ENCODE measurements around the gene VPS29. TPM values are rescaled to one million over a fixed set of nuclear protein-coding genes. Genes with fewer than 3 reads are reported as not detected.
A peak's percentile ranks its signal among the peaks of the same experiment; 100 is the strongest.
"Not testable (repeated sequence)": the region's sequence is repeated elsewhere in the genome, so short reads cannot be mapped to it uniquely, and the experiment has no call there.

VPS29 gene
- total RNA-seq, 2 donors from 2014 or later = 92.0 to 109 TPM

DNA sequence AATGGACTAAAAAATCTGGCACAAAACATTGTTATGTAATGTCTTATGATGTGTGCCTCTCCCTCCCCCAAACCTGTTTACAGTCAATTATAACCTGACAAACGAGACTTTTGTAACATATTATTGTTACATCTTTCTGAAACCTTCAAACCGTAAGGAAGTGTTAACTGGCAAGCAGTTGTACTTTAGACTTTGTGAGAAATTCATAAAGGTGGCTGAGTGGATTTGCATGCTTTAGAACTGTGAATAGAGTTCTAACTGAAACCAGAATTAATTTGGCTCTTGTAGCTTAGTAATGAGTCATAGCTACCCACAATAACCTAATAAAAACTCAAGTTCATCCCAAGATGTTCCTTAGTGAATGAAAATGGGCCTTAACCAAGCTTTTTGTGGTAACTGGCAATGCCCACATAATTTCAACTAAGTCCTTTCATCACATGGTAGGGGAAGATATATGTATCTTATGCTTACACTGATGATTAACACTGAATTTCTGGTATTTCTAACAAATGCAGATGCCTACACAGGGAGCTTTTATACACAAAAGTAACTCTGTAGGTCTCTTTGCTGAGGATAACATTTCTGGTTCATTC, 29.9 kb upstream of the VPS29 start:
- intact Hi-C loops (cut with DNase I) = no loop called here
- ATAC-seq (peak in 1 of 2 donors; percentile 73), DNase-seq (no peak)

DNA sequence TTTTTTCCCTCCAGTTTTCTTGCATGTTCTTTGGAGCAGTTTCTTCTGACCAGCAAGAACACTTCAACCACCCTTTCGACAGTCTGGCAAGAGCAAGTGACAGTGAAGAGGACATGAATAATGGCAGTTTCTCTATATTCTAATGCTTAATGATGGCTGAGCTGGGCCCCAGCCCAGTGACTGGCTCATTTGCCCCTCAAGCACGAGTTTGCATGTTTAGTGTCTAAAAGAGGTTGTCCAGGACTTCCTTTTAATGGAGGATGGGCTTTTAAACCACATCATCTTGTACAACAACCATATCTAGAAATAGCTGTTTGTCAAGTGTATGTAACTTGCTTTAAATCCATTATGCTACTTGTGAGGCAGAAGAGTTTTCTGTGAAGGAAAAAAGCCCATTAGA, 28.6 kb upstream of the VPS29 start:
- DNase-seq (no peak), ATAC-seq (no peak)
- intact Hi-C loops (cut with DNase I) = no loop called here

DNA sequence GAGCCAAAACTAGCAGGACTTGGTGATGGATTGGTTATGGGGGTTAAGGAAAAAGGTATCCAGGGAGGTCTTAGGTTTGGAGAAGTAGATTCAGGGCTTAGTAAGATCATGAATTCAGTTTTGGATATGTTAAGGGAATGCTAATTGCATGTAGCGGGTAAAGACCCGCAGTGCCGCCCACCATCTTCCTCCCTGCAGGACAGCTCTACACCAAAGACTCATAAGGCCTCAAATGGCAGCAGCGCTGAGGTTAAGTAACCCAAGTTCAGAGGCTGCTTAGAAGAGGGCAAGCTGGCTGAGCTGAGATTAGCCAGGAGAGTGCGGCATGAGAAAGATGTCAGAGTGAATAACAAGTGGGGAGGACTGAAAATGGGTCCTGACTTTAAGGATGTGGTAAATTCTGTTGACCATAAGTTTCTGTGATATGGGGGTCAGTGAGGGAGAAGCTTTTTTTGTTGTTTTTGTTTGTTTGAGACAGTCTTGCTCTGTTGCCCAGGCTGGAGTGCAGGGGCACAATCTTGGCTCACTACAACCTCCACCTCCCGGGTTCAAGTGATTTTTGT, 26.4 kb upstream of the VPS29 start:
- intact Hi-C loops (cut with DNase I) = no loop called here
- no peak for ATAC-seq
- DNase-seq = no peak

GRCh38 chr12:110520876-110521712, 19.2 kb upstream of the VPS29 start:
- DNase-seq; intact Hi-C loops (cut with DNase I); ATAC-seq: not testable (repeated sequence)

DNA sequence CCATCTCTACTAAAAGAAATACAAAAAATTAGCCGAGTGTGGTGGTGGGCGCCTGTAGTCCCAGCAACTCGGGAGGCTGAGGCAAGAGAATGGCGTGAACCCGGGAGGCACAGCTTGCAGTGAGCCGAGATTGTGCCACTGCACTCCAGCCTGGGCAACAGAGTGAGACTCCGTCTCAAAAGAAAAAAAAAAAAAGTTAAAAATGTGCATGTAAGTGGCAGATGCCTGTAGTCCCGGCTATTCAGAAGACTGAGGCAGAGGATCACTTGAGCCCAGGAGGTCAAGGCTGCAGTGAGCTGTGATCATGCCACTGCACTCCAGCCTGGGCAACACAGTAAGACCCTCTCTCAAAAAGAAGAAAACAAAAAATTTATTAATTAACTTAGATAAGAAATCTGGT, 16.1 kb upstream of the VPS29 start:
- DNase-seq; intact Hi-C loops (cut with DNase I); ATAC-seq: not testable (repeated sequence)

DNA sequence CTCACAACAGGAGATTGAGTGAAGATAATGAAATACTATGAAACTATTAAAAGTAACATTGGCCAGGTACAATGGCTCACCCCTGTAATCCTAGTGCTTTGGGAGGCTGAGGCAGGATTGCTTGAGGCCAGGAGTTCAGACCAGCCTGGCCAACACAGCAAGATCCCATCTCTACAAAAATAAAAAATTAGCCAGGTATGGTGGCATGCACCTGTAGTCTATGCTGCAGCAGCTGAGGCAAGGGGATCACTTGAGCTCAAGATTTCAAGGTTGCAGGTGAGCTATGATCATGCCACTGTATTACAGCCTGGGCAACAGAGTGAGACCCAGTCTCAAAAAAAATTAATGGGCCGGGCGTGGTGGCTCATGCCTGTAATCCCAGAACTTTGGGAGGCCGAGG, 15.1 kb upstream of the VPS29 start:
- DNase-seq (no peak), ATAC-seq (no peak)
- intact Hi-C loops (cut with DNase I) = no loop called here

DNA sequence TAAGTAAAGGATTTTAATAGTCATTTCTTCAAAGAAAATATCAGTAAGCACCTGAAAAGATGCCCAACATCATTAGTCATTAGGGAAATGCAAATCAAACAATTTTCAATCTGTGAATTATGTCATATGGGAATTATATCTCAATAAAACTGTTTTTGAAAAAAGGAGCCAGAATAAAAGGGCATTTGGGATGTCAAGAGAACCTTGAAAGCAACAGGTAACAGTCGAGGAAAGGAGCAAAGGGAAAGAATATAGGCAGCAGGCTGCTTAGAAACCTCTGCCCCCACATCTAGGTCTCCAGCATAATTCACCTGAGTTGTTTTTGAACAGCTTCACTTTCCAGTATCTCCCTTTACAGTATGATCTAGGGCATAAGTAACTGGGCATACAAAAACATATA, 12.5 kb upstream of the VPS29 start:
- no peak for ATAC-seq
- DNase-seq = no peak
- intact Hi-C loops (cut with DNase I) = loop anchor here in 1 of 2 donors (5.0 kb wide), 1 partner anchor 88 kb away; no protein-coding TSS in a partner anchor

GRCh38 chr12:110513842-110514241, 11.9 kb upstream of the VPS29 start:
- intact Hi-C loops (cut with DNase I) = loop anchor here in 1 of 2 donors (5.0 kb wide), 1 partner anchor 88 kb away; no protein-coding TSS in a partner anchor
- ATAC-seq (no peak), DNase-seq (no peak)

DNA sequence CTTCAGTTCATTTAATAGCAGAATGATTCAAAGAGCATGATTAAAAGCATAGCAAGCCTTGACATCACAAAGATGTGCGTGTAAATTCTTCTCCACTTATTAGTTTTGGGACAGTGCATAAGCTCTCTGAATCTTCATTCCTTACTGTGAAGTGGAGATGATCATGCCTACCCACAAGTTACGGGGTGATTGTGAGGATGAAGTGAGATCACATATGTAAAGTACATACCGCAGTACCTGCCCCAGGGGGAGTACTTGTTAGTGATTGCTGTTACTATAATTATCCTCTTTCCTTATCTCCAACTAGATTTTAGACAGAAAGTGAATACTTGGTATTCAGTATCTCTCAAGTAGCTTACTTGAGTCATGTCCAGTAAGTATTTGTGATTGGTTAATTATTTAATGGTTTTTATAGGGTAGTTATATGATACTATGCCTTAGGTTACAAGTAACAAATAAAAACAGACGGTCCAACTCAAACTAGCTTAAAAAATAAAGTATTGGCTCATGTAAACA, 6.2 kb upstream of the VPS29 start:
- ATAC-seq (no peak), DNase-seq (no peak)
- intact Hi-C loops (cut with DNase I) = no loop called here

- intact Hi-C loops (cut with DNase I) = no loop called here
- no peak for DNase-seq
- ATAC-seq = no peak
These were observed 3.4 kb upstream of the VPS29 start for GRCh38 chr12:110505332-110505731.

DNA sequence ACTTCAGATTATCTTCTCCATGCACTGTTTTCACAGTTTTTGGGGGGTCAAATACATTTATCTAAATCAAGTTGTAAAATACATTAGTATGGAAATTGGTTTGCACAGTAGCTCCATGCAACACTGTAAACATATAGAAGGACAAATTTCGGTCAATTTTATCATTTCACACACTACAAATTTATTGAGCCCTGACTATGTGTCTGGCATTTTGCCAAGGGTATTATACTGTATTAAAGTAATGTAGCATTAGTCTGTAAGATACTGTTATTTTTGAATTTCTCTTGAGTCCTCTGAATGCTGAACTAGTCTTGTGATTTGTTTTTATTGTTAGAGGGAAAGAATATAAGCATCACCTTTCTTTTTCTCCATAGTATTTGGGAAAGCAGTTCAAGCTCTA, 1.5 kb upstream of the VPS29 start:
- intact Hi-C loops (cut with DNase I) = loop anchor here in 1 of 2 donors (5.0 kb wide), 1 partner anchor 384 kb away; no protein-coding TSS in a partner anchor
- DNase-seq (no peak), ATAC-seq (no peak)

DNA sequence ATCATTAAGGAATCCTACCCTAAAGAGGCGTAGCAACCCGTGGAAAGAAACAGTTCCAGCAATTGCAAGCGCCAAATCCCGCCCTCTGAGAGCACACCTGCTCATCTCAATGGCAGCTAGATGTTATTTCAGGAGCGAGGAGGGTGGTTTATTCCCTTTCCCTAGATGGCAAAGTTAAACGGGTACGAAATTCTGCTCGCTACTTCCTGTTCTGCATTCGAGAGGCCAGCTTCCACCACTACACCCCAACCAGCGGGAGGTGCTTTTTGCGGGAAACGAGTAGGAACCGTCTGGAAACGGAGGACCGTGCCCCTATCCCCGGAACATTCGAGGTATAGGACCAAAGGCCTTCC, 536 bp downstream of the VPS29 start:
- peak; percentile 38 for DNase-seq
- ATAC-seq = peak; percentile 24 to 55
- intact Hi-C loops (cut with DNase I) = loop anchor here in 1 of 2 donors (5.0 kb wide), 1 partner anchor 386 kb away; no protein-coding TSS in a partner anchor

DNA sequence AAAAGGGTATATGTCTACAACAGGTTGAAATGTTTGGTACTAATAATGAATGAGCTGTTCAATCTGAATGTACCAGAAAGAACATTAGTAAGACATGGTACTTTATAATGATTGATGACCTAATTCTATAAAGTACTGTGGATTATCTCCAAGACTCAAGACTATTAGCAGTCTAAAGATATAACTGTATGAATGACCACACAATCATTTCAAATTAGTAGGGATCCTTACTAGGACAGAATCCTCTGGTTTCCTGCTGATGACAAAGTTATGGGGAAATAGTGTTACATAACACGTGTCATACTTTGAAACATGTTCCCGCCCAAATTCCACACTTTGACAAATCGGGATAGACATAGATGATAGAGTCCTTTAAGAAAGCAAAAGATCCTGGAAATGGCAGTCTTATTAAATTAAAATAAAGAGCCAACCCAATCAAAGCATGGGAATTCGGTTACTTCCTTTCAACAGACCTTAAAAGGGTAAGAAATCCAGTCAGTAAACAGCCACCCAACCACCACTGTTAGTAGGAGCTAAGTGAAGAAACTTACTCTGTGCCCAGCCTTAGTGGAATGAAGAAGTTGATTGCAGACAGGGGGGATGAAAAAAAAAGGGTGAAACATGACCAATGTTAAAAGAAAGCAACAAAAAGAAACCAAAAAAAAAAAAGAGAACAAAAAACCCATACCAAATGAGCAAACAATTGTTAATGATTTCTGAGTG, 2.8 kb downstream of the VPS29 start:
- DNase-seq (no peak), ATAC-seq (no peak)
- intact Hi-C loops (cut with DNase I) = no loop called here

- no peak for ATAC-seq
- intact Hi-C loops (cut with DNase I) = no loop called here
These were observed 26.5 kb downstream of the VPS29 start for GRCh38 chr12:110475426-110475825.

GRCh38 chr12:110468214-110469048, 33.5 kb downstream of the VPS29 start, which contains the start of the genes FAM216A and GPN3:
Gene FAM216A, plus strand, starts transcription at chr12:110468845. Its CDS starts 31 bp downstream, at chr12:110468876.
Gene GPN3, minus strand, starts transcription at chr12:110468257. Its CDS starts 54 bp downstream, at chr12:110468203.
- DNase-seq = peak; percentile 96
- intact Hi-C loops (cut with DNase I) = no loop called here

More at GRCh38 chr12:110475426-110475825, 26.5 kb downstream of the VPS29 start:
- no peak for DNase-seq

GRCh38 chr12:110467847-110468213, 34.1 kb downstream of the VPS29 start:
- DNase-seq (no peak), ATAC-seq (no peak)
- intact Hi-C loops (cut with DNase I) = no loop called here

More at GRCh38 chr12:110468214-110469048, 33.5 kb downstream of the VPS29 start, which contains the start of the genes FAM216A and GPN3:
- peak; percentile 96 for ATAC-seq

DNA sequence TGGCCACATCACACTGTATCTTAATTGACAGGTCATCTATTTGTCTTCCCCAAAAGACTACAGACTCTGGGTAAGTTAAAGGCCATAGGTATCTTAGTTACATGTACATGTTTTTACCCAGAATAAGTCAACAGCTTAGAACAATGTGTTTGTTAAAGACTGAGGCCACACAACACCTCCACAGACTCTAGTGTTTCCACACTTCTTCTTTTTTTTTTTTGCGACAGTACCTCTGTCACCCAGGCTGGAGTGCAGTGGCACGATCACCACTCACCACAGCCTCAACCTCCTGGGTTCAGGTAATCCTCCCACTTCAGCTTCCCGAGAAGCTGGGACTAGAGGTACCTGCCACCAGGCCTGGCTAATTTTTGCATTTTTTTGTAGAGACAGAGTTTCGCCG, 35.1 kb downstream of the VPS29 start:
- no peak for DNase-seq
- no peak for ATAC-seq
- intact Hi-C loops (cut with DNase I) = no loop called here

DNA sequence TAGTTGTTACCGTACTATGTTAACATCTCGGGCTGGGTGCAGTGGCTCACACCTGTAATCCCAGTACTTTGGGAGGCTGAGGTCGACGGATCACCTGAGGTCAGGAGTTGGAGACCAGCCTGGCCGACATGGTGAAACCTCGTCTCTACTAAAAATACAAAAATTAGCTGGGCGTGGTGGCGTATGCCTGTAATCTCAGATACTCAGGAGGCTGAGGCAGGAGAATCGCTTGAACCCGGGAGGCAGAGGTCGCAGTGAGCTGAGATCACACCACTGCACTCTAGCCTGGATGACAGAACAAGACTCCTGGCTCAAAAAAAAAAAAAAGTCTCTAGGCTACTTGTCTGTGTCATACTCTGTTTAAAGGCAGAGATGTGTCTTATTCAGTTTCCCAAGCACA, 36.1 kb downstream of the VPS29 start:
- ATAC-seq; intact Hi-C loops (cut with DNase I); DNase-seq: not testable (repeated sequence)

Measured in left cardiac atrium (tissue), 4 donors.